HG03025 (cell line): ENCODE measurements around the gene C22orf39.

ENCODE experiments used
- ATAC-seq: cut with Tn5 transposase; IDR thresholded peaks from one replicate; pipeline ENCODE4 v1.9.1; 2021; ENCODE audit warnings: mild to moderate bottlenecking, moderate library complexity; ENCODE audit not compliant: unreplicated experiment, low FRiP score

Gene C22orf39

GRCh38 chr22:19447330-19448075 is at the start of gene C22orf39:
C22orf39 (minus strand) TSS chr22:19447711; CDS start chr22:19447688, 23 bp downstream.
- peak; percentile 66 for ATAC-seq

GRCh38 chr22:19497245-19497644 is 49.7 kb upstream of the C22orf39 start:
- no peak for ATAC-seq

- no peak for ATAC-seq
Measured at GRCh38 chr22:19496324-19496630, 48.8 kb upstream of the C22orf39 start.

GRCh38 chr22:19495562-19496323 is 48.2 kb upstream of the C22orf39 start:
- ATAC-seq = no peak

- ATAC-seq = no peak
Measured at GRCh38 chr22:19494676-19495173, 47.2 kb upstream of the C22orf39 start.

- no peak for ATAC-seq
Measured at GRCh38 chr22:19494001-19494560, 46.6 kb upstream of the C22orf39 start.

- ATAC-seq = no peak
Measured at GRCh38 chr22:19492504-19493174, 45.1 kb upstream of the C22orf39 start.

GRCh38 chr22:19490628-19491230 is 43.2 kb upstream of the C22orf39 start:
- no peak for ATAC-seq

- ATAC-seq = no peak
Measured at GRCh38 chr22:19488884-19489843, 41.7 kb upstream of the C22orf39 start.

GRCh38 chr22:19488285-19488684 is 40.8 kb upstream of the C22orf39 start:
- no peak for ATAC-seq

GRCh38 chr22:19483481-19484244 is 36.2 kb upstream of the C22orf39 start:
- ATAC-seq = no peak

GRCh38 chr22:19482297-19482696 is 34.8 kb upstream of the C22orf39 start:
- ATAC-seq = no peak

GRCh38 chr22:19480789-19481188 is 33.3 kb upstream of the C22orf39 start:
- ATAC-seq = no peak

- no peak for ATAC-seq
Measured at GRCh38 chr22:19480173-19480568, 32.7 kb upstream of the C22orf39 start.

- peak; percentile 73 for ATAC-seq
Measured at GRCh38 chr22:19479355-19480172, 32.1 kb upstream of the C22orf39 start, which contains the start of gene CDC45. CDC45 (plus strand) TSS chr22:19479920; CDS start chr22:19479969, 49 bp downstream.

GRCh38 chr22:19478901-19479354 is 31.4 kb upstream of the C22orf39 start, which contains the start of gene UFD1:
UFD1 (minus strand) TSS chr22:19479193; CDS start chr22:19479085, 108 bp downstream.
- ATAC-seq = peak; percentile 48
